Motor neuron (in vitro differentiated cells): ENCODE measurements around the gene NKX6-2. TPM values are rescaled to one million over a fixed set of nuclear protein-coding genes. Genes with fewer than 3 reads are reported as not detected.

ENCODE experiments used
- total RNA-seq, 8 experiments: library from RNA; unstranded; fragments of 300-600 nt; gene quantifications; 2 replicates each; pipeline versions ENCODE4 v1.2.3 to v1.2.4, GENCODE V29; 2022

The NKX6-2 gene
- total RNA-seq, 8 experiments from 2014 or later = 0.13 to 6.8 (median 0.61) TPM

Other genes with a start within 250 kb of the NKX6-2 start
- 10 to 100 TPM; 13.2 to 45.0 (median 17.9) TPM for gene INPP5A, start 248.4 kb downstream of the NKX6-2 start, total RNA-seq
- 10 to 100 TPM in 1 of 8 experiments, 1 to 10 TPM in 7; 1.2 to 15.5 (median 2.7) TPM for gene CFAP46, start 156.4 kb upstream of the NKX6-2 start, total RNA-seq